Measurements from ENCODE around the gene LGI4.

LGI4 gene

DNA sequence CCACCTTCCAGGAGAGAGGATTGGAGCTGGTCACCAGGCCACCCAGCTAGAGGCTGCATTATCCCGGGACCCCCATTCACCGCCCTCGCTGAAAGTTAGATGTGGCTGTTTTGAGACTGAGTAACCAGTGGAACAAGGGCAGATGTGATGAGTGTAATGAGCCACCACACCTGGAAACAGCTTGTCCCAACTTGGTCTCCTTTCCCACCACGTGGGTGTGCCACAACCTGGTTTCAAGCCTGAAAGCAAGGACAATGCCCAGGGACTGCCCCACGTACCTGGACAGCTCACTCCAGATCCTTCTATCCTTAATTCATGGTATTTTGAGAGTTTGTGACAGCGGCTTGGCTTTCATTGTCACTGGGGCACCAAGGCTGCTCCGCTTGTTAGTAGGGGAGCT, 7.0 kb downstream of the LGI4 start:
- Histone ChIP-seq H3K79me1 (replicated peaks; ENCODE audit: low read length, poor library complexity, severe bottlenecking) (no peaks in the 10 kb centered on the region), H2BK15ac (ENCODE audit: low read depth, poor library complexity, severe bottlenecking) (no peak overlapping the region), H2AFZ (ENCODE audit: low read depth, low read length) (no peak overlapping the region), H2BK12ac (ENCODE audit: low read length in 2 of 2) (no peak overlapping the region), H2BK120ac (ENCODE audit: low read depth, low read length) (no peak overlapping the region), H3K27me3 (ENCODE audit: control insufficient read depth in 1 of 2, insufficient read depth in 1 of 2, low read length in 2 of 2) (peaks cover 9 to 10% of the 10 kb centered on the region in 2 experiments), H4K91ac (ENCODE audit: low read length) (no peak overlapping the region), H3K4me1 (ENCODE audit: control insufficient read depth, insufficient read depth, low read depth, low read length) (peaks cover under 1% of the 10 kb centered on the region), H2AK5ac (ENCODE audit: low read length, severe bottlenecking) (no peak overlapping the region), H4K8ac (ENCODE audit: low read length) (no peak overlapping the region), H3K23ac (ENCODE audit: low read length in 2 of 2) (no peak overlapping the region), H3K9me3 (ENCODE audit: control insufficient read depth, low read length) (no peaks in the 10 kb centered on the region), H3K18ac (ENCODE audit: low read depth in 1 of 2, low read length in 2 of 2) (no peak overlapping the region), H2BK5ac (ENCODE audit: low read depth, low read length, poor library complexity, severe bottlenecking) (no peak overlapping the region), H3K14ac (ENCODE audit: low read length in 2 of 2) (no peak overlapping the region), H3K4ac (ENCODE audit: low read depth in 1 of 2, low read length in 2 of 2) (no peak overlapping the region), H3K9ac (ENCODE audit: low read length) (no peak overlapping the region), H3K36me3 (ENCODE audit: control insufficient read depth in 1 of 2, insufficient read depth in 2 of 2, low read depth in 1 of 2, low read length in 2 of 2) (no peaks in the 10 kb centered on the region), H3K4me3 (ENCODE audit: insufficient read depth in 1 of 2, low read depth in 1 of 2, low read length in 2 of 2) (no peak overlapping the region), H3K27ac (ENCODE audit: low read length, poor library complexity, severe bottlenecking) (no peak overlapping the region), H3K4me2 (ENCODE audit: low read length, poor library complexity, severe bottlenecking) (no peak overlapping the region)
- 76% methylated on average over 4 of the region's 7 CpGs for WGBS
- DNase-seq: no peak

GRCh38 chr19:35126624-35126959, 8.3 kb downstream of the LGI4 start:
- Histone ChIP-seq H2AK5ac (ENCODE audit: low read length, severe bottlenecking) (no peak overlapping the region), H2BK5ac (ENCODE audit: low read depth, low read length, poor library complexity, severe bottlenecking) (no peak overlapping the region), H3K9me3 (ENCODE audit: control insufficient read depth, low read length) (no peaks in the 10 kb centered on the region), H2BK120ac (ENCODE audit: low read depth, low read length) (no peak overlapping the region), H2BK12ac (ENCODE audit: low read length in 2 of 2) (no peak overlapping the region), H3K4me3 (ENCODE audit: insufficient read depth in 1 of 2, low read depth in 1 of 2, low read length in 2 of 2) (no peak overlapping the region), H3K79me1 (replicated peaks; ENCODE audit: low read length, poor library complexity, severe bottlenecking) (no peaks in the 10 kb centered on the region), H2BK15ac (ENCODE audit: low read depth, poor library complexity, severe bottlenecking) (no peak overlapping the region), H3K4me2 (ENCODE audit: low read length, poor library complexity, severe bottlenecking) (no peak overlapping the region), H3K14ac (ENCODE audit: low read length in 2 of 2) (no peak overlapping the region), H3K4ac (ENCODE audit: low read depth in 1 of 2, low read length in 2 of 2) (no peak overlapping the region), H2AFZ (ENCODE audit: low read depth, low read length) (no peak overlapping the region), H3K18ac (ENCODE audit: low read depth in 1 of 2, low read length in 2 of 2) (no peak overlapping the region), H4K8ac (ENCODE audit: low read length) (no peak overlapping the region), H3K23ac (ENCODE audit: low read length in 2 of 2) (no peak overlapping the region), H4K91ac (ENCODE audit: low read length) (no peak overlapping the region), H3K9ac (ENCODE audit: low read length) (peak overlapping the region; percentile 11), H3K36me3 (ENCODE audit: control insufficient read depth in 1 of 2, insufficient read depth in 2 of 2, low read depth in 1 of 2, low read length in 2 of 2) (no peaks in the 10 kb centered on the region), H3K27ac (ENCODE audit: low read length, poor library complexity, severe bottlenecking) (no peak overlapping the region), H3K27me3 (ENCODE audit: control insufficient read depth in 1 of 2, insufficient read depth in 1 of 2, low read length in 2 of 2) (peaks cover 9 to 10% of the 10 kb centered on the region in 2 experiments), H3K4me1 (ENCODE audit: control insufficient read depth, insufficient read depth, low read depth, low read length) (peaks cover 3% of the 10 kb centered on the region)
- 73% methylated on average over 19 of the region's 20 CpGs for WGBS
- no peak for DNase-seq

DNA sequence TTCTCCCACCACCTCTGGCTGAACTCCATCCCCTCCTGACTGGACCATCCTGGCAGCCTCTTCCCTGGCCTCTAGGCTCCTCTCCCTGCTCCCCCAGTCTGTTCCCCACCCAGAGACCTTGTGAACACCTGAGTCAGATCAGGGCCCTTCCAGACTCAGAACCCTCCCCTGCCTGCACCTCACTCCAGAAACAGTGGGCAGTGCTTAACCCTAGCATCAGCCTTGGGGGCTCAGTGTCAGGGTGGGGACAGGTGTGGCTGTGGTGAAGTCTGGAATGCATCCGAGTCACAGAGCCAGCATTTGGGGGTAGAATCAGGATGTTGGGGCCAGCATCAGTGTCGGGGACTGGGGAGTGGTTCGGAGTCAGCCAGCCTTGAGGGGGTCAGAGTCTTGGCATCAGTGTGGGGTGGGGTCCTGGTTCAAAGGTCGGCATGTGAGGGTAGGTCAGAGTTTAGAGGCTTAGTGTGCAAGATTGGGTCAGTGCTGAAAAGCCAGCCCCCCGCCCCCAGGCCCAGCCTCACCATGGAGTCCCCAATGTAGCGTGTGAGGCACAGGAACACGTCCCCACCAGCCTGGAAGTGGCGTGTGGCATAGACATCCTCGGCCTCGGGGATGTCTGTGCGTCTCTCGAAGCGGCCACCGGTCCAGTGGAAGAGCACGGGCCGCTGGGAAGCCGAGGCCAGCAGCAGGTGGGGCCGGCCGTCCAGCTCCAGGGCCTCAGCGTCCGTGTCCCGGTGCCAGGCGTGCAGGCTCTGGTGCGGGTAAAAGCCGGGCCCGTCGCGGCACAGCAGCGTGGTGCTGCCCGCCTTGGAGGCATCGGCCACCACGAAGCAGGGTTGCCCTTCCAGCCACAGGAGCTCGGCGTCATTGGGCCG, 8.9 kb downstream of the LGI4 start:
- no peak overlapping the region for H2BK120ac ChIP-seq (ENCODE audit: low read depth, low read length)
- H2BK12ac ChIP-seq (ENCODE audit: low read length in 2 of 2): no peak overlapping the region
- 93% methylated on average over 35 of the region's 35 CpGs for WGBS
- H4K91ac ChIP-seq (ENCODE audit: low read length): no peak overlapping the region
- no peaks in the 10 kb centered on the region for H3K79me1 ChIP-seq (replicated peaks; ENCODE audit: low read length, poor library complexity, severe bottlenecking)
- no peak overlapping the region for H3K9ac ChIP-seq (ENCODE audit: low read length)
- H3K4me2 ChIP-seq (ENCODE audit: low read length, poor library complexity, severe bottlenecking): no peak overlapping the region
- H3K14ac ChIP-seq (ENCODE audit: low read length in 2 of 2): no peak overlapping the region
- peaks cover 3% of the 10 kb centered on the region for H3K4me1 ChIP-seq (ENCODE audit: control insufficient read depth, insufficient read depth, low read depth, low read length)
- no peak overlapping the region for H3K23ac ChIP-seq (ENCODE audit: low read length in 2 of 2)
- no peaks in the 10 kb centered on the region for H3K9me3 ChIP-seq (ENCODE audit: control insufficient read depth, low read length)
- no peak overlapping the region for H3K27ac ChIP-seq (ENCODE audit: low read length, poor library complexity, severe bottlenecking)
- no peak overlapping the region for H4K8ac ChIP-seq (ENCODE audit: low read length)
- no peak overlapping the region for H2BK5ac ChIP-seq (ENCODE audit: low read depth, low read length, poor library complexity, severe bottlenecking)
- no peak overlapping the region for H3K4ac ChIP-seq (ENCODE audit: low read depth in 1 of 2, low read length in 2 of 2)
- H3K4me3 ChIP-seq (ENCODE audit: insufficient read depth in 1 of 2, low read depth in 1 of 2, low read length in 2 of 2): no peak overlapping the region
- no peak overlapping the region for H3K18ac ChIP-seq (ENCODE audit: low read depth in 1 of 2, low read length in 2 of 2)
- no peak overlapping the region for H2BK15ac ChIP-seq (ENCODE audit: low read depth, poor library complexity, severe bottlenecking)
- no peak for DNase-seq
- H2AK5ac ChIP-seq (ENCODE audit: low read length, severe bottlenecking): no peak overlapping the region
- no peaks in the 10 kb centered on the region for H3K36me3 ChIP-seq (ENCODE audit: control insufficient read depth in 1 of 2, insufficient read depth in 2 of 2, low read depth in 1 of 2, low read length in 2 of 2)
- no peak overlapping the region for H2AFZ ChIP-seq (ENCODE audit: low read depth, low read length)
- H3K27me3 ChIP-seq (ENCODE audit: control insufficient read depth in 1 of 2, insufficient read depth in 1 of 2, low read length in 2 of 2): peaks cover 9 to 10% of the 10 kb centered on the region in 2 experiments

GRCh38 chr19:35125270-35125717, 9.6 kb downstream of the LGI4 start:
- Histone ChIP-seq H3K14ac (ENCODE audit: low read length in 2 of 2) (no peak overlapping the region), H2AK5ac (ENCODE audit: low read length, severe bottlenecking) (no peak overlapping the region), H3K23ac (ENCODE audit: low read length in 2 of 2) (no peak overlapping the region), H3K36me3 (ENCODE audit: control insufficient read depth in 1 of 2, insufficient read depth in 2 of 2, low read depth in 1 of 2, low read length in 2 of 2) (no peaks in the 10 kb centered on the region), H3K18ac (ENCODE audit: low read depth in 1 of 2, low read length in 2 of 2) (no peak overlapping the region), H4K8ac (ENCODE audit: low read length) (no peak overlapping the region), H2AFZ (ENCODE audit: low read depth, low read length) (no peak overlapping the region), H2BK120ac (ENCODE audit: low read depth, low read length) (no peak overlapping the region), H3K4me1 (ENCODE audit: control insufficient read depth, insufficient read depth, low read depth, low read length) (peaks cover 3% of the 10 kb centered on the region), H3K27me3 (ENCODE audit: control insufficient read depth in 1 of 2, insufficient read depth in 1 of 2, low read length in 2 of 2) (peaks cover 9 to 10% of the 10 kb centered on the region in 2 experiments), H3K9me3 (ENCODE audit: control insufficient read depth, low read length) (no peaks in the 10 kb centered on the region), H3K79me1 (replicated peaks; ENCODE audit: low read length, poor library complexity, severe bottlenecking) (no peaks in the 10 kb centered on the region), H2BK15ac (ENCODE audit: low read depth, poor library complexity, severe bottlenecking) (no peak overlapping the region), H3K4ac (ENCODE audit: low read depth in 1 of 2, low read length in 2 of 2) (no peak overlapping the region), H3K9ac (ENCODE audit: low read length) (no peak overlapping the region), H2BK12ac (ENCODE audit: low read length in 2 of 2) (no peak overlapping the region), H2BK5ac (ENCODE audit: low read depth, low read length, poor library complexity, severe bottlenecking) (no peak overlapping the region), H4K91ac (ENCODE audit: low read length) (no peak overlapping the region), H3K4me2 (ENCODE audit: low read length, poor library complexity, severe bottlenecking) (no peak overlapping the region), H3K27ac (ENCODE audit: low read length, poor library complexity, severe bottlenecking) (no peak overlapping the region), H3K4me3 (ENCODE audit: insufficient read depth in 1 of 2, low read depth in 1 of 2, low read length in 2 of 2) (no peak overlapping the region)
- 90% methylated on average over 18 of the region's 19 CpGs for WGBS
- no peak for DNase-seq
